NCI-H2171 treated with DMSO at 0.1 percent for 48 hours (cell line): ENCODE results near the gene ZFAND5.

ENCODE experiments used
- DNase-seq: peaks from one replicate; lab custom pipeline; 2025; lab: John Stamatoyannopoulos, UW

Gene ZFAND5

GRCh38 chr9:72363236-72363635 lies 1.8 kb downstream of the ZFAND5 start:
- no peak for DNase-seq

DNA sequence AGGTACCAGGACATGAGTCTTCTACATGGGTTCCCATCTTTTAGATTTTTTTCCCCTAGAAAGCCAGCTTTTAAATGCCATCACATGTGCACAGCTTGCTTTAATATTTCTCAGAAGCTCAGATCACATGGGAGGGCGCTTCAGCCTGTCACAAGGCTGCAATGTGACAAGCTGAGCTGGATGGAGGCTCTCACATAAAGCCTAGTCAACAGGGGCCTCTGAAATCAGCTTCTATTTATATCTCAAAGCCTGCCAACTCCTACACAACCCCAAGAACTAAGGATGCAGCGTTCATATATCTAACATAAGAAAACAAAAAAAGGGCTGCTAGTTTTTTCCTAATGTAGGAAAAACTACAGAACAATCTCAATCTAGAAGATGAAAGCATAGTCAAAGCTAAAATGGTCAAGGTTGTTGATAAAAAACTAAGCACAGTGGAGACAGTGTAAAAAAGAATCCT lies 2.3 kb downstream of the ZFAND5 start:
- DNase-seq: peak; percentile 37

- DNase-seq: no peak
These were observed 2.9 kb downstream of the ZFAND5 start for GRCh38 chr9:72362118-72362531.

DNA sequence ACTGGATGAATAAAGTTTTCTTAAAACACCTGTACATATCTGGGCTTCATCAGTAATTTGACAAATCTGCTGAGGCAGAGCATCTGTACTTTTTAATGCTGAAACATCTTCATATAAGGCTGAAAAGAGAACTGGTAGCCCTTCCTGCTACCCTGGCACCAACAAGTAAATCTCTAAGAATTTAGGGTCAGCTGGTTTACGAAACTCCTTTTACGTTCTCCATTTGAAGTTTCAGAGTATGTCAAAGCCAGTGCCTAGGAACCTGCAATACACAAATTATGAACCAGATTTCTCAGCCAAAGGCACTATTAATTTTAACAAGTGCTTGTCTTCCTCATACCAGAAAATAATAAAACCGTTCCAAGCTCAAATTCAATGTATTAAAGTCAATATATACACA lies 3.8 kb downstream of the ZFAND5 start:
- no peak for DNase-seq

- no peak for DNase-seq
These were observed 4.7 kb downstream of the ZFAND5 start for GRCh38 chr9:72360324-72360723.

DNA sequence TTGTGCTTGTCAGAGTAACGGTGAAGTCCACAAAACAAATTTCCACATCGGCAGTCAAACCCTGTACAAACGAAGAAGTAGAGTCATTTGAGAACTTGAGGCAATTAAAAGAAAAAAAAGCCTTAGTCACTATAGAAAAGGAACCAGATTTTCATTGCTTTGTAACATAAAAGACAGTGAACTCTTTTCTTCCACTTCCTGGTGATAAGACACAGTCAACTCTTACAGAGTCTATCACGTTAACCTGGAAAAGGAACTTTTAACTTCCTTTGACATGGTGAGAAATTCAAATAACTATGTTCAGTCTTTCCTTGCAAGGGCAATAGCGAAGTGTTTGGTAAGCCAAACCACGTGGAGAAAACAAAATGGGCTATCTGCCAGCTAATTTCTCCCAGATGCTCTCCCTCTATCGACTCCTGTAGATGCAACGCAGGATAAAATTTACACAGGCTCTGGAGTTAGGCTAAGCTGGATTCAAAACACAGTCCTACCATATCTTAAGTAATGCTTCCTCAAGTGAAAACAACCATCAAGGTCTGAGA lies 8.9 kb downstream of the ZFAND5 start:
- DNase-seq: peak; percentile 74

DNA sequence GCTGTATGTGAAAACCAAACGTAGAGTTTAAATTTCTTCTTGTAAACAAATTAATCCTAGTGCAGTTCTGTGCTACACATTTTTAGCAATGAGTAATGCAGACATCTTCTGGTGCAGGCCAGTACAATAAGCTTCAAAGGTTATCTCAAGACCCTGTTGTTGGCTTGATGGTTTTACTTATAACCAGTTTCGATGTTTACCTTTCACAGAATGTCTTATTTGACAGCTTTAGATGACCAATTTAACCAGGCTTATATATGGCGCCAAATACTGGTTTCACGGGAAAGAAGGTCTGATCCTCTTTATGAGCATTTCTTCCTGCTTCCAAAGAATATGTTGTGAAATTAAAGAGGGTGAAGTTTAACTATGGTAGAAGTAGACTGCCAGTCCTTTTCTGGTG lies 9.9 kb downstream of the ZFAND5 start:
- DNase-seq: no peak

- no peak for DNase-seq
These were observed 10.3 kb downstream of the ZFAND5 start for GRCh38 chr9:72354704-72355103.

GRCh38 chr9:72353455-72354116 lies 11.4 kb downstream of the ZFAND5 start:
- DNase-seq: no peak

DNA sequence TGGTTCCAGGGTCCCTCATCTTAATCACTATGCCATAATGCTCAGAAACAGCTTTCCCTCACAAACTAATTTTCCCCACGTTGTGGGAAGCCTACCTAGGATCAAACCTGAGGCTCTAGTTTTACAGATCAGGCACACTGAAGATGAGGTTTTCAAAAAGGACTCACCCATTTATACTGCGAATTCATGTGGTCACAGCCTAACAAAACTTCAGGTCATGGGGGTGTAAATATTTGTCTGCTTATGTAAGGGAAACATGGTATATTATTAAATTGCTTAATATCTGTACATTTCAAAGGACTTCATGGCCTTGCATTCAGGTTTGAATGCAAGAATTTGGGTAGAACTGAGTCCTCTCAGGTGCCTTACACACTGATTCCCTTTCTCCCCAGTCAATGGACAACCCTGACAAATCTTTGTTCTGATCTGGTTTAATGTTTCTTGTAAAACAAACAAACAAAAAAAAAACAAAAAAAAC lies 12.1 kb downstream of the ZFAND5 start:
- no peak for DNase-seq

DNA sequence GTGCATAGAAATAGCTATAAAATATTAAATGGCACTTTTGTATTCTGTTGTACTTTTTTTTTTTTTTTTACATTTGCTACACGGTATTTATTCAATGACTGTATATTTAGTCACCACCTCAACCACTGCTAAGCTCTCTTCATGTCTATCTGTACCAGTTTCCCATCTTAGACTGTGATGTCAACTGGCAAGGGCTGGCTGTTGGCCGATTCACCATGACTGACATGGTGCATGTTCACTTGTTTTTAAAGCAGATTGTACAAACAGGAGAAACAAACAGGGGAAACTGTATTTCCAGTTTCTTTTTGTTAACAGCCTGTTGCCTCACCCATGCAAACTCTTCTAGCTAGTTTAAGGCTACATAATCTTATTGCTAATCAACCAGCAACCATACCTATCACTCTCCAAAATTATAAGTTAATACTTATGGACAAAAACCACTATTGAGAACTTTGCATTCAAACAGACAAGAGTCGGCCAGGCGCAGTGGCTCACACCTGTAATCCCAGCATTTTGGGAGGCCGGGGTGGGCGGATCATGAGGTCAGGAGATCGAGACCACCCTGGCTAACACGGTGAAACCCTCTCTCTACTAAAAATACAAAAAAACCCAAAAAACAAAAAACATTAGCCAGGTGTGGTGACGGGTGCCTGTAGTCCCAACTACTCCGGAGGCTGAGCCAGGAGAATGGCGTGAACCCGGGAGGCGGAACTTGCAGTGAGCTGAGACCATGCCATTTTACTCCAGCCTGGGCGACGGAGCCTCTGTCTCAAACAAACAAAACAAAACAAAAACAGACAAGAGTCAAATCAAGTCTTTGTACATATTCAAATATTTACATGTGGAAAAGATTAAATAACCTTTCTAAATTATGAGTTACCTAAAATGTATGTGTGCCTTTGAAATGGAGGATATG lies 13.2 kb downstream of the ZFAND5 start:
- no peak for DNase-seq

DNA sequence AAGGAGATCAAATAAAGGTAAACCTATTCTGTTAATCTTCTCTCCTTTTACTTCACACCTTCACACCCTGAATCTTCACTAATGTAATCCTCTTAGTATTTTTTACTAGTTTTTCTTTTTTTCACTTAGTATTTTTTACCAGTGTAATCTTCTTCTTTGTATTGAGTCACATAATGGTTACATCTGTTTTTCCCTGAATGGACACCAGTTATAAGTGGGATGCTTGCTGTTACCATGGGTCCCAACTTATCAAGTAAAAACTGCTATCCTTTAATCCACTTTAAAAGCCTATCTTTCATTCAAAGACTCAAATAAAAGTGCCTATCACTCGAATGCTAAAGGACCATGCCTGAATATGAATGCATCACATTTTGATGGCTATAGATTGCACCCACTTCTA lies 15.1 kb downstream of the ZFAND5 start:
- no peak for DNase-seq

DNA sequence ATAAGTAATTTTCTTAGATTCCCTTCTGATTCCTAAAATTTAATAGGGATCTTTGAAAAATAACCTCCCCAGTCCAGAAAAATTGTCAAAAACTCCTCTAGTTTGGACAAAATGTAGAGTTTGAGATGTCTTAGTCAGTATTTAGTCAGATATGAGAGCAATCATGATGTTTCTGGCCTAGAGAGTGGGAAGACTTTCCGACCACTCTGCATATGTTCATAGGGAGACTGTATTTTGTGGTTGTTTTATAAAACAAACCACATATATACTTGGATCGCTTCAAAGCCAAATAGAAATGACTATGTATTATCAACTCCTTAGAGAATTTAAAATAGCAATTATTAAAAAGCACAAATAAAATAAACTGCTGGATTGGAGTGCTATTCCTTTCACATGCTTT lies 15.8 kb downstream of the ZFAND5 start:
- DNase-seq: no peak

GRCh38 chr9:72346333-72346732 lies 18.7 kb downstream of the ZFAND5 start:
- no peak for DNase-seq

DNA sequence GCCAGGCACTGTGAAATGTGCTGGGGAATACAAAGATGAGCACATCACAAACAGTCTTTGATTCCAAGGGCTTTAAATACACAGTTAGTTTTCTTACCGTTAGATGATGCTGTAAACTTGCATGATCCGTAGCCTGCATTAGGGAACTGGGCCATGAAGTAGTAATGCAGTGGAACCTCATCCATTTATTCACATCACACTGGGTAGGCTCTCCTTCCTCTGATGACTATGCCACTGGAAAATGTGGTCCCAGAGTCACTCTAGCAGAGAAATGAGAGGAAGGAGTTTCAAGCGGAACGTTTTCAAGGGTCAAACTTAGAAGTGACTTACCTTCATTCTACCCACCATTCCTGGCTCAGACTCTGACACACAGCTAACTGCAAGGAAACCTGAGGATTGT lies 26.4 kb downstream of the ZFAND5 start:
- DNase-seq: no peak

GRCh38 chr9:72337286-72337685 lies 27.7 kb downstream of the ZFAND5 start:
- no peak for DNase-seq

DNA sequence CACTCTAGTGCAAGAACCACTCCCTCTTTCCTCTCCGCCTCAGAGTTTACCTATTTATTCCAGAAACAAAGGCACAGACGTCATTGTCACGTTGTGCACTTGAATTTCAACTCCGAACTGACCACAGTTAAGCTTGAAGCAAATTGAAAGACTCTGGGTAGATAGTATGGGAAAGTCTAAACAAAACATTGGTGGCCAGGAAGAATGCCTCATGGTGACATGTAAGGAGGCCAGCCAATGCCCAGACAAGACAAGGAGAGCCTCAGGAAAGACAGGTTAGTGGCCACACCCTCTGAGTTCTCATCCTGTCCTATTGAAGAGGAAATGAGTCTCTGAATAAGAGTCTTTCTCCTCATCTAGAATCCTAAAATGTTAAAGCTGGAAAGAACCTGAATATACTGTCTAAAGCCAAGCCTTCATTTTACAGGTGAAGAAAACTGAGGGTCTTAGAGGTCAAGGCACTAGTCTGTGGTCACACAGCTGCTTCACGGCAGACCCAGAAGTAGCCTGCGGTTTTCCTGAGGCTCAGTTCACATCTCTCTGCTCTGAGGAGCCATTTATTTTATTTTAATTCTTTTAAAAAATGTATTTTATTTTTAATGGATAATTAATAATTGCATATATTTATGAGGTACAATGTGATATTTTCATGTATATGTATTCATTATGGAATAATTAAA lies 30.2 kb downstream of the ZFAND5 start:
- no peak for DNase-seq

DNA sequence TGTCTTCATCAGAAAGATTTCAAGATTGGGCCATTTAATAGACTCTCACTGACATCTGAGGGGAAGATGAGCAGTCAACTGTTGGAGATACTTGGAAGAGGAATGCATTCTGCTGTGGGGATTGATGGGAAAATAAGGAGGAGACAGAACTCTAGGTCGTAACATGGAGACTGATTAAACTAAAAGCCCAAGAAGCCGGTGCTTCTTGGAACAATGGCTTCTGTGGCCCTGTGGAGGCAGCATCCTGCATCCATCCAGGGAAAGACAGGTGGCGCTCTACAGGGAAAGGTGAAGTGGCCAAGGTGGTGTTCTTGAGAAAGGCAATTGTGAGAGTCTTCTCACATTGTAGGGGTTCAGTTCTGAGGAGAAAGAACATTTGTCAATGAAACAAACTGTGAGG lies 31.3 kb downstream of the ZFAND5 start:
- DNase-seq: peak; percentile 91

DNA sequence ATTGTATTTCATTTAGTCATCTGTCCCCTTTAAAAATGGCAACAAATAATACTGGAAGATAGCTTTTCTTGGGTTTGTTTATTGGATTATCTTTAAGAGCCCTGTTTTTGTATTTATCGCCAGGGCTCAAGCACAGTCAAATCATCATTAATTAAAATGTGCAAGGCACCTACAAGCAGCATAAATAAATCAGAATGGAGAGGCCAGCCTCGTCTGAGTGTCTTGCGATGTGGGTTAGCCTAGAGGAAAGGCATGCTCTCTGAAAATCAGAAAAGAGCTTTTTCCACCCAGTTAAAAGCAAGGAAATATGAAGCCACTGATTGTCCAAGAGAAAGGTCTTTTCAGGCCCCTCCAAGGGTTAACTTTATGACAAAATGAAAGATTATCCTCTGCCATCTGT lies 31.8 kb downstream of the ZFAND5 start:
- DNase-seq: no peak

- DNase-seq: no peak
These were observed 32.7 kb downstream of the ZFAND5 start for GRCh38 chr9:72332351-72332750.

DNA sequence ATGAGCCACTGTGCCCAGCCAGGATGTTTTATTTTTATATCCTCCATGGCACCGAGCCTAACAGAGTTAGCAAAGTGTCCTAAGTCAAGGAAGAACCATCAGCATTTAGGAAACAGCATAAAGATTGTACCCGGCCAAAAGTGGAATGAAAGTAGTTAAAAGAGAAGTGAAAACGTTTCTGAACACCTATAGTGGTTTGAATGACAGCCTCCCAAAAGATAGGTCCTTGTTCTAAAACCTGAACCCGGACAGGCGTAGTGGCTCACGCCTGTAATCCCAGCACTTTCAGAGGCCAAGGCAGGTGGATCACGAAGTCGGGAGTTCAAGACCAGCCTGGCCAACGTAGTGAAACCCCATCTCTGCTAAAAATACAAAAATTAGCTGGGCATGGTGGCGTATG lies 37.4 kb downstream of the ZFAND5 start:
- no peak for DNase-seq

DNA sequence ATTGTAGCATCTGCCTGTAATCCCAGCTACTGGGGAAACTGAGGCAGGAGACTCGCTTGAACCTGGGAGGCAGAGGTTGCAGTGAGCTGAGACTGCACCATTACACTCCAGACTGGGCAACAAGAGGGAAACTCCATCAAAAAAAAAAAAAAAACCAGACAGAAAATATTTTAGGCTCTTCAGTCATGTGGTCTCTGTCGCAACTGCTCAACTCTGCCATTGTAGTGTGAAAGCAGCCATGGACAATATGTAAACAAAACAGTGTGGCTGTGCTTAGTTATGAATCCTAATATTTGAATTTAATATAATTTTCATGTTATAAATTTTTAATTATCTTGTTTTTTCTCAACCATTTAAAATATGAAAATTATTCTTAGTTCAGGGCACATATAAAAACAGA lies 38.4 kb downstream of the ZFAND5 start:
- no peak for DNase-seq
